HG03139 (cell line): ENCODE data around the gene GALR3.
"Not testable (repeated sequence)": the region's sequence is repeated elsewhere in the genome, so short reads cannot be mapped to it uniquely, and the experiment has no call there.

Experiments
- ATAC-seq: cut with Tn5 transposase; IDR thresholded peaks from one replicate; pipeline ENCODE4 v1.9.1; 2021; ENCODE audit not compliant: unreplicated experiment

The GALR3 gene, protein sequence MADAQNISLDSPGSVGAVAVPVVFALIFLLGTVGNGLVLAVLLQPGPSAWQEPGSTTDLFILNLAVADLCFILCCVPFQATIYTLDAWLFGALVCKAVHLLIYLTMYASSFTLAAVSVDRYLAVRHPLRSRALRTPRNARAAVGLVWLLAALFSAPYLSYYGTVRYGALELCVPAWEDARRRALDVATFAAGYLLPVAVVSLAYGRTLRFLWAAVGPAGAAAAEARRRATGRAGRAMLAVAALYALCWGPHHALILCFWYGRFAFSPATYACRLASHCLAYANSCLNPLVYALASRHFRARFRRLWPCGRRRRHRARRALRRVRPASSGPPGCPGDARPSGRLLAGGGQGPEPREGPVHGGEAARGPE

DNA sequence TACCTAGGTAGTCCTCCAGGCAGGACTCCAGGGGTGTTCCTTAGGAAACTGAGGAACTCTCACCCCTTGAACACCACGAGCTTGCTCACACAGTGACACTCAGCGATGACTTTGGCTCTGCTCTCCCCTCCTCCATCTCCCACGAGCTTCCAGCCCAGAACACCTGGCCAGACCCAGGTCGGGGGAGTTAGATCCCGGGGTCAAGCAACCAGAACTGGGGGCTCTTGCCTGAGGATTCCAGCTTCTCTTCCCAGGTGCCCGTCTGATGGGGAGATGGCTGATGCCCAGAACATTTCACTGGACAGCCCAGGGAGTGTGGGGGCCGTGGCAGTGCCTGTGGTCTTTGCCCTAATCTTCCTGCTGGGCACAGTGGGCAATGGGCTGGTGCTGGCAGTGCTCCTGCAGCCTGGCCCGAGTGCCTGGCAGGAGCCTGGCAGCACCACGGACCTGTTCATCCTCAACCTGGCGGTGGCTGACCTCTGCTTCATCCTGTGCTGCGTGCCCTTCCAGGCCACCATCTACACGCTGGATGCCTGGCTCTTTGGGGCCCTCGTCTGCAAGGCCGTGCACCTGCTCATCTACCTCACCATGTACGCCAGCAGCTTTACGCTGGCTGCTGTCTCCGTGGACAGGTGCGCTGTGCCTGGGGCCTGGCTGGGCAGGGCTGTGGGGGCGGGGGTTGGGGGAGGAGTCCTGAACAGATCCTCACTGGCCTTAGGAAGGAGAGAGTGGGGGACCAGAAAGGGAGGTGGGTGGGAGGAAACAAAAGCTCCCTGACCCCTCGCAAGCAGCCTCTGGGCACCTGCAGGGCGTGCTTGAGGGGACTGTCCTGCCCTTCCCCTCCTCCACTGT lies at the start of gene GALR3:
GALR3 (plus strand) TSS at position 249 of the 852 bp plus-strand sequence; CDS start at position 274, 25 bp downstream.
- no peak for ATAC-seq

GRCh38 chr22:37774728-37775127 lies 48.5 kb upstream of the GALR3 start:
- no peak for ATAC-seq

- no peak for ATAC-seq
Measured at GRCh38 chr22:37775785-37776638, 47.2 kb upstream of the GALR3 start.

DNA sequence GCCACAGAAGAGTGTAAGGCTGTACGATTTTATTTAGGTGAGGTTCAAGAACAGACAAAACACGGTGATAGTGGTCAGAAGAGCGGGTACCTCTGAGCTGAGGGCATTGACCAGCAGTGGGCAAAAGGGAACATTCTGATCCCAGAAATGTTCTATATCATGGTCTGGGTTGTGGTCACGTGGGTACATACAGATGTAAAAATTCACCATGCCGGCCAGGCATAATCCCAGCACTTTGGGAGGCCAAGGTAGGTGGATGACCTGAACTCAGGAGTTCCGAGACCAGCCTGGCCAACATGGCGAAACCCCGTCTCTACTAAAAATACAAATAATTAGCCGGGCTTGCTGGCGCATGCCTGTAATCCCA lies 46.6 kb upstream of the GALR3 start:
- ATAC-seq = no peak

DNA sequence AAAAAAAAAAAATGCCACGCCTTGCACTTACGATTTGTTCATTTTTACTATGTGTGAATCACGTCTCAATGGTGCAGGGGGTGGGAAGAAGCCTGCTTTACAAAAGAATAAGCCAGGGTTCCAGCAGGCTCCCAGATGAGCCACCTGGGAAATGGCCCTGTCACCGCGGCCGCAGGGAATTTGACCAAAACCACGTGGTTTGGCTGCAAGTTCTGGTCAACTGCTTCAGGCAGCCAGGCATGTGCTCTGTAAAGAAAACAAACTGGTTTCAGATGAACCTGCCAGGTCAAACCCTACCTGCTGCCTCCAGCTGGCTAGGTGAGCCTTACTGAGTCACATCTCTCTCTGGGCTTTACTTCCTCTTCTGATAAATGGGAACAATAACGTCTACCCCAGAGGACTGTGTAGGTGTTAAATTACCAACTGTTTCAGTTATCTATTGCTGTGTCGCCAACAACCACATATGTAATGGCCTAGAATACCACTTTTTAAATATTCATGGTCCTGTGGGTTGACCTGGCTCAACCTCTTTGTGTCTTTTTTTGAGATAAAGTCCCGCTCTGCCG lies 46.0 kb upstream of the GALR3 start:
- ATAC-seq = no peak

- ATAC-seq = no peak
Measured at GRCh38 chr22:37778370-37779009, 44.7 kb upstream of the GALR3 start.

DNA sequence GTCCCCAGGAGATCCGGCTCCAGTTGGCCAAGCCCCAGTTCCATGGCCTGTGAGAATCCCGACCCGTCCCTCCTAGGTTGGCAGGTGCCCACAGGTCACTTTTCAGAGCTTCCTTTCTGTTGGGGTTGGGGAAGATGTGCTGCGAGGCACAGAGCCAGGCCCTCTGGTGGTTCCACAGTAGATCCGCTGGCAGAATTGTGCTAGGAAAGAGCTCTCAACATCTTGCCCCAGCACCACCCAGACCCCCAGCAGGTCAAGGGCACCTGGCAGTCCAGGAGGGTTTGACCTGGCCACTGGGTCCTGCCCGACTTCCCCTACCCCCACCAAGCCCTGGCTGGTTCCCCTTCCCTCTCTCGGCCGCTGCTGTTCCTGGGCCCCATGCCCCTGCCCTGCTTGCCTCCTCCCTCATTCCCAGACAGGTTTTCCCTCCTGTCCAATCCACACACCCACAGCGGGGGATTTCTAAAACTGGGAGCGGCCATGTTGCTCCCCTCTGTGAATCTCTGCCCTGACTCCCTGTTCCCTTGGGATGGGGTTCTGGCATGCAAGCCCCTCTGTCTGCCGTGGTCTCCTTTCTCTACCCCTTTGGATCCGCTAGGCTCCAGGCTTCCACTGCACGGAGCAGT lies 41.6 kb upstream of the GALR3 start:
- ATAC-seq = no peak

GRCh38 chr22:37782340-37783168 lies 40.6 kb upstream of the GALR3 start:
- ATAC-seq = no peak

GRCh38 chr22:37784829-37785495 lies 38.2 kb upstream of the GALR3 start:
- ATAC-seq = no peak

GRCh38 chr22:37790234-37790633 lies 32.9 kb upstream of the GALR3 start:
- ATAC-seq = no peak

- no peak for ATAC-seq
Measured at GRCh38 chr22:37792494-37792893, 30.7 kb upstream of the GALR3 start.

- no peak for ATAC-seq
Measured at GRCh38 chr22:37794376-37794775, 28.8 kb upstream of the GALR3 start.

DNA sequence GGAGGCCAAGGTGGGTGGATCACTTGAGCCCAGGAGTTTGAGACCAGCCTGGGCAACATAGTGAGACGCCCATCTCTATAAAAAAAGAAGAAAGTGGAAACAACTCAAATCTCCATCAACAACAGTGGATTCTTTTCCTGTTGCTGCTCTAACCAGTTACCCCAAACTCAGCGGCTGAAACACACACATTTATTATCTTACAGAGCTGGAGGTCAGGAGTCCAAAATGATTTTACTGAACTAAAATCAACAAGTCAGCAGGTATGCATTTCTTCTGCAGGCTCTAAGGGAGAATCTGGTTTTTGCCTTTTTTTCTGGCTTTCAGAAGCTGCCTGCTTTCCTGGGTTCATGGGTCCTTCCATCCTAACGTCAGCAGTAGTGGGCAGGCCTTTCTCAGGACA lies 27.1 kb upstream of the GALR3 start:
- no peak for ATAC-seq

GRCh38 chr22:37797259-37797658 lies 25.9 kb upstream of the GALR3 start:
- ATAC-seq = not testable (repeated sequence)

DNA sequence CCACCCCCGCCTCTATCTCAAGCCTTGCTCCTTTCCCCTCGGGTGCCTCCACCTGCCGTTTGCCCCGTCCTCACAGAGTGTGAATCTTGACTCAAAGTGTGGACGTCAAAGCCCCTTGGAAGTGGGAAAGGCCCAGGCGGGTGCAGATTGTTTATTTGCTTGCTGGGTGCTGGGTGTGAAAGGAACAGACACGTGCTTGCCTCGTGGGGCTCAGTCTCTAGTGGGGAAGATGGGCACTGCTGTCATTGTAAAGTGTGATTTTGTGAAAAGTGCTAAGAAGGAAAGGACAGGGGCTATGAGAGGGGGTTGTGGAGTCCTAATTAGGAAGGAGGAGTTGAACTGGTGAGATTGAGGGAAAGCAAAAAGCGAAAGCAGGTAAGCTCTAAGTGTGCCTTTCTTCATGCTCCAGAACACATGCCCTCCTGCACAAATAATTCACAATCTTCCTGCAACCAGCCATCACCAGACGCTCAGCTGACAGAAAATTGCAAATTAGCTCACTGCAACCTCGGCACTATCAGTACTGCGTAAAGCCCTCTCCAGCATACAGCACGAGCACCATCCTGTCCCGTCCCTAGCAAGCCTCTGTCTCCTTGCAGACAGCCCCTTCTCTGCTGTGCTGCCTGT lies 25.2 kb upstream of the GALR3 start:
- ATAC-seq = no peak

- ATAC-seq = not testable (repeated sequence)
Measured at GRCh38 chr22:37799979-37800378, 23.2 kb upstream of the GALR3 start.

GRCh38 chr22:37801946-37802309 lies 21.3 kb upstream of the GALR3 start:
- ATAC-seq = no peak
